ENCODE results near the gene PDGFB. TPM values are rescaled to one million over a fixed set of nuclear protein-coding genes. Genes with fewer than 3 reads are reported as not detected.

The PDGFB gene
- total and polyA plus RNA-seq, 2 experiments from 2014 or later: 2.2 to 8.0 TPM

DNA sequence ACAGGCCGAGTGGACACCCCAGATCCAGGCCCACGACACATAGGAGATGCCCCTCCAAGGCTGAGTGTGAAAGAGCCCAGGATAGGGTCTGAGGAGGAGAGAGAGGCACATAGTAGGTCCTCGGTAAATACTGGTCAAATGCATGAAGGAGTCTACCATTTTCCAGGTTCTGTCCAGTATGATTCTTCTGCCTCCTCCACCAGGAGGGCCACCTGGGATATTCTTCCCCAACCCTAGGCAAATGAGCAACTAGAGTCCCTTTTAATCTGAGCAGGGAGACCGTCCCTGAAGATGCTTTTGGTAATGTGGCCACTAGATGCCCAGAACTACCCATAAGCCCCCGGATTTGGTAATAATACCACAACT, 6.7 kb downstream of the PDGFB start:
- Histone ChIP-seq H4K20me1 (replicated peaks; ENCODE audit: insufficient read depth) (no peaks in the 10 kb centered on the region), H3K36me3 (ENCODE audit: insufficient read depth) (no peaks in the 10 kb centered on the region), H3K79me2 (replicated peaks; ENCODE audit: insufficient read depth) (no peaks in the 10 kb centered on the region), H3K27ac (ENCODE audit: low read depth) (no peak overlapping the region), H3F3A (replicated peaks; ENCODE audit: low read depth) (peaks cover 13% of the 10 kb centered on the region), H3K4me1 (ENCODE audit: insufficient read depth) (peaks cover 46% of the 10 kb centered on the region), H3K4me2 (no peak overlapping the region), H2AFZ (no peak overlapping the region), H3K9me2 (ENCODE audit: insufficient read depth) (no peaks in the 10 kb centered on the region), H3K4me3 (no peak overlapping the region), H3K27me3 (ENCODE audit: insufficient read depth) (peaks cover 44% of the 10 kb centered on the region)
- TF ChIP-seq, protein P1, sequence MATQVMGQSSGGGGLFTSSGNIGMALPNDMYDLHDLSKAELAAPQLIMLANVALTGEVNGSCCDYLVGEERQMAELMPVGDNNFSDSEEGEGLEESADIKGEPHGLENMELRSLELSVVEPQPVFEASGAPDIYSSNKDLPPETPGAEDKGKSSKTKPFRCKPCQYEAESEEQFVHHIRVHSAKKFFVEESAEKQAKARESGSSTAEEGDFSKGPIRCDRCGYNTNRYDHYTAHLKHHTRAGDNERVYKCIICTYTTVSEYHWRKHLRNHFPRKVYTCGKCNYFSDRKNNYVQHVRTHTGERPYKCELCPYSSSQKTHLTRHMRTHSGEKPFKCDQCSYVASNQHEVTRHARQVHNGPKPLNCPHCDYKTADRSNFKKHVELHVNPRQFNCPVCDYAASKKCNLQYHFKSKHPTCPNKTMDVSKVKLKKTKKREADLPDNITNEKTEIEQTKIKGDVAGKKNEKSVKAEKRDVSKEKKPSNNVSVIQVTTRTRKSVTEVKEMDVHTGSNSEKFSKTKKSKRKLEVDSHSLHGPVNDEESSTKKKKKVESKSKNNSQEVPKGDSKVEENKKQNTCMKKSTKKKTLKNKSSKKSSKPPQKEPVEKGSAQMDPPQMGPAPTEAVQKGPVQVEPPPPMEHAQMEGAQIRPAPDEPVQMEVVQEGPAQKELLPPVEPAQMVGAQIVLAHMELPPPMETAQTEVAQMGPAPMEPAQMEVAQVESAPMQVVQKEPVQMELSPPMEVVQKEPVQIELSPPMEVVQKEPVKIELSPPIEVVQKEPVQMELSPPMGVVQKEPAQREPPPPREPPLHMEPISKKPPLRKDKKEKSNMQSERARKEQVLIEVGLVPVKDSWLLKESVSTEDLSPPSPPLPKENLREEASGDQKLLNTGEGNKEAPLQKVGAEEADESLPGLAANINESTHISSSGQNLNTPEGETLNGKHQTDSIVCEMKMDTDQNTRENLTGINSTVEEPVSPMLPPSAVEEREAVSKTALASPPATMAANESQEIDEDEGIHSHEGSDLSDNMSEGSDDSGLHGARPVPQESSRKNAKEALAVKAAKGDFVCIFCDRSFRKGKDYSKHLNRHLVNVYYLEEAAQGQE (IDR thresholded peaks at IDR 0.05; ENCODE audit: unreplicated experiment): no peak
- TF ChIP-seq NANOG (IDR thresholded peaks at IDR 0.05; ENCODE audit: borderline replicate concordance): no peak
- TF ChIP-seq, protein P2, sequence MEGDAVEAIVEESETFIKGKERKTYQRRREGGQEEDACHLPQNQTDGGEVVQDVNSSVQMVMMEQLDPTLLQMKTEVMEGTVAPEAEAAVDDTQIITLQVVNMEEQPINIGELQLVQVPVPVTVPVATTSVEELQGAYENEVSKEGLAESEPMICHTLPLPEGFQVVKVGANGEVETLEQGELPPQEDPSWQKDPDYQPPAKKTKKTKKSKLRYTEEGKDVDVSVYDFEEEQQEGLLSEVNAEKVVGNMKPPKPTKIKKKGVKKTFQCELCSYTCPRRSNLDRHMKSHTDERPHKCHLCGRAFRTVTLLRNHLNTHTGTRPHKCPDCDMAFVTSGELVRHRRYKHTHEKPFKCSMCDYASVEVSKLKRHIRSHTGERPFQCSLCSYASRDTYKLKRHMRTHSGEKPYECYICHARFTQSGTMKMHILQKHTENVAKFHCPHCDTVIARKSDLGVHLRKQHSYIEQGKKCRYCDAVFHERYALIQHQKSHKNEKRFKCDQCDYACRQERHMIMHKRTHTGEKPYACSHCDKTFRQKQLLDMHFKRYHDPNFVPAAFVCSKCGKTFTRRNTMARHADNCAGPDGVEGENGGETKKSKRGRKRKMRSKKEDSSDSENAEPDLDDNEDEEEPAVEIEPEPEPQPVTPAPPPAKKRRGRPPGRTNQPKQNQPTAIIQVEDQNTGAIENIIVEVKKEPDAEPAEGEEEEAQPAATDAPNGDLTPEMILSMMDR (conservative IDR thresholded peaks at IDR 0.05; ENCODE audit: low read depth in 2 of 2): no peak
- no peak for TF ChIP-seq ZNF331 (CRISPR knock-in tag; IDR thresholded peaks at IDR 0.05; ENCODE audit: low read depth)
- TF ChIP-seq, protein P3, sequence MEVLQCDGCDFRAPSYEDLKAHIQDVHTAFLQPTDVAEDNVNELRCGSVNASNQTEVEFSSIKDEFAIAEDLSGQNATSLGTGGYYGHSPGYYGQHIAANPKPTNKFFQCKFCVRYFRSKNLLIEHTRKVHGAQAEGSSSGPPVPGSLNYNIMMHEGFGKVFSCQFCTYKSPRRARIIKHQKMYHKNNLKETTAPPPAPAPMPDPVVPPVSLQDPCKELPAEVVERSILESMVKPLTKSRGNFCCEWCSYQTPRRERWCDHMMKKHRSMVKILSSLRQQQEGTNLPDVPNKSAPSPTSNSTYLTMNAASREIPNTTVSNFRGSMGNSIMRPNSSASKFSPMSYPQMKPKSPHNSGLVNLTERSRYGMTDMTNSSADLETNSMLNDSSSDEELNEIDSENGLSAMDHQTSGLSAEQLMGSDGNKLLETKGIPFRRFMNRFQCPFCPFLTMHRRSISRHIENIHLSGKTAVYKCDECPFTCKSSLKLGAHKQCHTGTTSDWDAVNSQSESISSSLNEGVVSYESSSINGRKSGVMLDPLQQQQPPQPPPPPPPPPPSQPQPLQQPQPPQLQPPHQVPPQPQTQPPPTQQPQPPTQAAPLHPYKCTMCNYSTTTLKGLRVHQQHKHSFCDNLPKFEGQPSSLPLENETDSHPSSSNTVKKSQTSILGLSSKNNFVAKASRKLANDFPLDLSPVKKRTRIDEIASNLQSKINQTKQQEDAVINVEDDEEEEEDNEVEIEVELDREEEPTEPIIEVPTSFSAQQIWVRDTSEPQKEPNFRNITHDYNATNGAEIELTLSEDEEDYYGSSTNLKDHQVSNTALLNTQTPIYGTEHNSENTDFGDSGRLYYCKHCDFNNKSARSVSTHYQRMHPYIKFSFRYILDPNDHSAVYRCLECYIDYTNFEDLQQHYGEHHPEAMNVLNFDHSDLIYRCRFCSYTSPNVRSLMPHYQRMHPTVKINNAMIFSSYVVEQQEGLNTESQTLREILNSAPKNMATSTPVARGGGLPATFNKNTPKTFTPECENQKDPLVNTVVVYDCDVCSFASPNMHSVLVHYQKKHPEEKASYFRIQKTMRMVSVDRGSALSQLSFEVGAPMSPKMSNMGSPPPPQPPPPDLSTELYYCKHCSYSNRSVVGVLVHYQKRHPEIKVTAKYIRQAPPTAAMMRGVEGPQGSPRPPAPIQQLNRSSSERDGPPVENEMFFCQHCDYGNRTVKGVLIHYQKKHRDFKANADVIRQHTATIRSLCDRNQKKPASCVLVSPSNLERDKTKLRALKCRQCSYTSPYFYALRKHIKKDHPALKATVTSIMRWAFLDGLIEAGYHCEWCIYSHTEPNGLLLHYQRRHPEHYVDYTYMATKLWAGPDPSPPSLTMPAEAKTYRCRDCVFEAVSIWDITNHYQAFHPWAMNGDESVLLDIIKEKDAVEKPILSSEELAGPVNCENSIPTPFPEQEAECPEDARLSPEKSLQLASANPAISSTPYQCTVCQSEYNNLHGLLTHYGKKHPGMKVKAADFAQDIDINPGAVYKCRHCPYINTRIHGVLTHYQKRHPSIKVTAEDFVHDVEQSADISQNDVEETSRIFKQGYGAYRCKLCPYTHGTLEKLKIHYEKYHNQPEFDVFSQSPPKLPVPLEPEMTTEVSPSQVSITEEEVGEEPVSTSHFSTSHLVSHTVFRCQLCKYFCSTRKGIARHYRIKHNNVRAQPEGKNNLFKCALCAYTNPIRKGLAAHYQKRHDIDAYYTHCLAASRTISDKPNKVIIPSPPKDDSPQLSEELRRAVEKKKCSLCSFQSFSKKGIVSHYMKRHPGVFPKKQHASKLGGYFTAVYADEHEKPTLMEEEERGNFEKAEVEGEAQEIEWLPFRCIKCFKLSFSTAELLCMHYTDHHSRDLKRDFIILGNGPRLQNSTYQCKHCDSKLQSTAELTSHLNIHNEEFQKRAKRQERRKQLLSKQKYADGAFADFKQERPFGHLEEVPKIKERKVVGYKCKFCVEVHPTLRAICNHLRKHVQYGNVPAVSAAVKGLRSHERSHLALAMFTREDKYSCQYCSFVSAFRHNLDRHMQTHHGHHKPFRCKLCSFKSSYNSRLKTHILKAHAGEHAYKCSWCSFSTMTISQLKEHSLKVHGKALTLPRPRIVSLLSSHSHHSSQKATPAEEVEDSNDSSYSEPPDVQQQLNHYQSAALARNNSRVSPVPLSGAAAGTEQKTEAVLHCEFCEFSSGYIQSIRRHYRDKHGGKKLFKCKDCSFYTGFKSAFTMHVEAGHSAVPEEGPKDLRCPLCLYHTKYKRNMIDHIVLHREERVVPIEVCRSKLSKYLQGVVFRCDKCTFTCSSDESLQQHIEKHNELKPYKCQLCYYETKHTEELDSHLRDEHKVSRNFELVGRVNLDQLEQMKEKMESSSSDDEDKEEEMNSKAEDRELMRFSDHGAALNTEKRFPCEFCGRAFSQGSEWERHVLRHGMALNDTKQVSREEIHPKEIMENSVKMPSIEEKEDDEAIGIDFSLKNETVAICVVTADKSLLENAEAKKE (CRISPR knock-in tag; IDR thresholded peaks at IDR 0.05): no peak
- TF ChIP-seq STAT1 (IDR thresholded peaks at IDR 0.05; ENCODE audit: unreplicated experiment): no peak
- TF ChIP-seq EZH2phosphoT487 (IDR thresholded peaks at IDR 0.05; ENCODE audit: unreplicated experiment): no peak
- no peak for TF ChIP-seq JUNB (IDR thresholded peaks at IDR 0.05; ENCODE audit: unreplicated experiment)
- TF ChIP-seq CREB1 (CRISPR knock-in tag; IDR thresholded peaks at IDR 0.05; ENCODE audit: low read depth): no peak
- no peak for TF ChIP-seq POLR2AphosphoS5 (IDR thresholded peaks at IDR 0.05; ENCODE audit: low read depth)
- no peak for TF ChIP-seq ZNF114 (CRISPR knock-in tag; IDR thresholded peaks at IDR 0.05)
- ATAC-seq (no peak), DNase-seq (ENCODE audit: low spot score) (no peak)
- Mint-ChIP-seq H3K4me3 (no peak overlapping the region), H3K4me1 (peaks cover 58% of the 10 kb centered on the region), H3K27me3 (ENCODE audit: insufficient read depth, low read depth, poor library complexity) (peaks cover 46% of the 10 kb centered on the region), H3K27ac (no peak overlapping the region), H3K9me3 (peaks cover 5% of the 10 kb centered on the region; the same call in 1 of the 3 replicates), H3K36me3 (ENCODE audit: low read depth) (no peaks in the 10 kb centered on the region; the same call in 2 of the 3 replicates)

All from GM23338 (cell line).